H1 (cell line): ENCODE results near the gene AP4M1.

Experiments
- CHD2 ChIP-seq: IDR thresholded peaks from 2 replicates; pipeline ENCODE4 v1.6.1; 2012; ENCODE audit warnings: low read length, improper control_type of control experiment
- POLR2A ChIP-seq, 2 experiments: IDR thresholded peaks; 1 replicate in 1 of 2; 2 replicates in 1 of 2; pipeline ENCODE4 v1.6.1; 2011; ENCODE audit warnings: low read depth in 2 of 2, low read length in 2 of 2, mild to moderate bottlenecking in 2 of 2; ENCODE audit errors: control extremely low read depth in 1 of 2
- POLR2AphosphoS5 ChIP-seq: IDR thresholded peaks from 2 replicates; pipeline ENCODE4 v1.6.1; 2011; ENCODE audit warnings: low read depth, low read length
- RFX5 ChIP-seq: IDR thresholded peaks from 2 replicates; pipeline ENCODE4 v1.6.1; 2011; ENCODE audit warnings: low read depth, low read length, improper control_type of control experiment, borderline replicate concordance
- TF ChIP-seq, protein P1 (sequence below), 3 experiments: IDR thresholded peaks; 1 replicate in 2 of 3; 2 replicates in 1 of 3; pipeline versions ENCODE4 v1.5.1 to v1.6.1; 2011; ENCODE audit warnings: low read length in 3 of 3, mild to moderate bottlenecking in 3 of 3, inconsistent platforms in 2 of 3, low read depth in 1 of 3, moderate library complexity in 1 of 3; ENCODE audit not compliant: insufficient read depth in 1 of 3; ENCODE audit errors: control extremely low read depth in 1 of 3

DNA sequence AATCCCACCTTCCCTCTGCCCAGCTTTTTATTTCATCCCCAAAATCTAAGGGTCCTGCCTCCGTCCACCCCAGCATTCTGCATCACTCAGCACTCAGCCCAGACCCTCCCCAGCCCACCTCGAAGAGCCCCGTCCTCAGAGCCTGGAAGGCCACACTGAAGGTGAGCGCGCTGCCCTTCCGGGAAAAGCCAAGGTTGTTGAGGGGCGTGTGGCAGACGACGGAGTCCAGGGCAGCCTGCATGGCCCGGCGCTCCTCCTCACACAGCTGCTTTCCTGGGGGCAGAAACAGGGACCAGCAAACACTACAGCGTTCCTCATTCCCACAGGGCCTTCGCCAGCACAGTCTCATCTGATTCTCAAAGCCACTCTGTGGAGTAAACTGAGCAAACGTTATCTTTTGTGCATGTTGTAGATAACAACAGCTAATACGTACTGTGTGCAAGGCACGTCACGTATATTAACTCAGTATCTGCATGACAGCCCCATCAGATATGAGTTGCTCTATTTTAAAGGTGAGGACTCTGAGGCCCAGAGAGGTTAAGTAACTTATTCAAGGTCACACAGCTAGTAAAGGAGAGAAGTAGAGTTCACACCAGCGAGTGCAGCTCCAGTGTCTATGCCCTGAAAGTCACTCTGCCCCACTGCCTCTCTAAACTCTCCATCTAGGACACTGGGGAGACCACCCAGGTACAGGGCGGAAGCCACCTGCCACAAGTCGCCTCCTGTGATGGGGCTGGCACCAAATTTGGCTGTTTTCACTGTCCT lies 54.3 kb downstream of the AP4M1 start:
- no peak for TF ChIP-seq CHD2
- TF ChIP-seq, protein P1, sequence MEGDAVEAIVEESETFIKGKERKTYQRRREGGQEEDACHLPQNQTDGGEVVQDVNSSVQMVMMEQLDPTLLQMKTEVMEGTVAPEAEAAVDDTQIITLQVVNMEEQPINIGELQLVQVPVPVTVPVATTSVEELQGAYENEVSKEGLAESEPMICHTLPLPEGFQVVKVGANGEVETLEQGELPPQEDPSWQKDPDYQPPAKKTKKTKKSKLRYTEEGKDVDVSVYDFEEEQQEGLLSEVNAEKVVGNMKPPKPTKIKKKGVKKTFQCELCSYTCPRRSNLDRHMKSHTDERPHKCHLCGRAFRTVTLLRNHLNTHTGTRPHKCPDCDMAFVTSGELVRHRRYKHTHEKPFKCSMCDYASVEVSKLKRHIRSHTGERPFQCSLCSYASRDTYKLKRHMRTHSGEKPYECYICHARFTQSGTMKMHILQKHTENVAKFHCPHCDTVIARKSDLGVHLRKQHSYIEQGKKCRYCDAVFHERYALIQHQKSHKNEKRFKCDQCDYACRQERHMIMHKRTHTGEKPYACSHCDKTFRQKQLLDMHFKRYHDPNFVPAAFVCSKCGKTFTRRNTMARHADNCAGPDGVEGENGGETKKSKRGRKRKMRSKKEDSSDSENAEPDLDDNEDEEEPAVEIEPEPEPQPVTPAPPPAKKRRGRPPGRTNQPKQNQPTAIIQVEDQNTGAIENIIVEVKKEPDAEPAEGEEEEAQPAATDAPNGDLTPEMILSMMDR (IDR thresholded peaks at IDR 0.05; ENCODE audit: control extremely low read depth in 1 of 3, insufficient read depth in 1 of 3, low read depth in 1 of 3, low read length in 3 of 3): no peak
- no peak for TF ChIP-seq POLR2A (IDR thresholded peaks at IDR 0.05; ENCODE audit: control extremely low read depth in 1 of 2, low read depth in 2 of 2, low read length in 2 of 2)
- no peak for TF ChIP-seq RFX5
- TF ChIP-seq POLR2AphosphoS5: no peak; the same call in 1 of the 2 replicates
